ENCODE results near the gene ITGA2B. TPM values are rescaled to one million over a fixed set of nuclear protein-coding genes. Genes with fewer than 3 reads are reported as not detected.
"Not testable (repeated sequence)": the region's sequence is repeated elsewhere in the genome, so short reads cannot be mapped to it uniquely, and the experiment has no call there.

ITGA2B gene
- total RNA-seq, 1 donor from 2014 or later = 1.1 TPM

DNA sequence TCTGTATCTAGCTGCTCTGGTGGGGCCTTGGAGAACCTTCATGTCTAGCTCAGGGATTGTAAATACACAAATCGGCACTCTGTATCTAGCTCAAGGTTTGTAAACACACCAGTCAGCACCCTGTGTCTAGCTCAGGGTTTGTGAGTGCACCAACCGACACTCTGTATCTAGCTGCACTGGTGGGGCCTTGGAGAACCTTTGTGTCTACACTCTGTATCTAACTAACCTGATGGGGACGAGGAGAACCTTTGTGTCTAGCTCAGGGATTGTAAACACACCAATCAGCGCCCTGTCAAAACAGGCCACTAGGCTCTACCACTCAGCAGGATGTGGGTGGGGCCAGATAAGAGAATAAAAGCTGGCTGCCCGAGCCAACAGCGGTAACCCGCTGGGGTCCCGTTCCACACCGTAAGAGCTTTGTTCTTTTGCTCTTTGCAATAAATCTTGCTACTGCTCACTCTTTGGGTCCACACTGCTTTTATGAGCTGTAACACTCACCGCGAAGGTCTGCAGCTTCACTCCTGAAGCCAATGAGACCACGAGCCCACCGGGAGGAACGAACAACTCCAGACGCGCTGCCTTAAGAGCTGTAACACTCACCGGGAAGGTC lies 19.9 kb downstream of the ITGA2B start:
- not testable (repeated sequence) for DNase-seq (ENCODE audit: low spot score); ATAC-seq

DNA sequence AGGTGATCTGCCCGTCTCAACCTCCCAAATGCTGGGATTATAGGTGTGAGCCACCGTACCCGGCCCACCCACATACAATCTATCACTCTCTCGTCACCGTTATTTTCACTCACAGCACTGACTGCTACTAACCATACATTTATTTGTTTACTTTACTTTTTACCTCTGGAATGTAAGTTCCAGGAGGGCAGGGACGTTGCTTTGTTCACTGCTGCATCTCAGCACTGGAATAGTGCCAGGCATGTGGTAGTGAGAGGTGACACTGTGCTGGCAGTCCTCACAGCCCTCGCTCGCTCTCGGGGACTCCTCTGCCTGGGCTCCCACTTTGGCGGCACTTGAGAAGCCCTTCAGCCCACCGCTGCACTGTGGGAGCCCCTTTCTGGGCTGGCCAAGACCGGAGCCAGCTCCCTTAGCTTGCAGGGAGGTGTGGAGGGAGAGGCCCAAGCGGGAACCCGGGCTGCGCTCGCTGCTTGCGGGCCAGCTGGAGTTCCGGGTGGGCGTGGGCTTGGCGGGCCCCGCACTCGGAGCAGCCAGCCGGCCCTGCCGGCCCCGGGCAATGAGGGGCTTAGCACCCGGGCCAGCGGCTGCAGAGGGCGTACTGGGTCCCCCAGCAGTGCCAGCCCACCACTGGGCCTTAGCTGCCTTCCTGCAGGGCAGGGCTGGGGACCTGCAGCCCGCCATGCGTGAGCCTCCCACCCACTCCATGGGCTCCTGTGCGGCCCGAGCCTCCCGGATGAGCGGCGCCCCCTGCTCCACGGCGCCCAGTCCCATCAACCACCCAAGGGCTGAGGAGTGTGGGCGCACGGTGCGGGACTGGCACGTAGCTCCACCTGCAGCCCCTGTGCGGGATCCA lies 20.8 kb downstream of the ITGA2B start:
- not testable (repeated sequence) for DNase-seq (ENCODE audit: low spot score); ATAC-seq

DNA sequence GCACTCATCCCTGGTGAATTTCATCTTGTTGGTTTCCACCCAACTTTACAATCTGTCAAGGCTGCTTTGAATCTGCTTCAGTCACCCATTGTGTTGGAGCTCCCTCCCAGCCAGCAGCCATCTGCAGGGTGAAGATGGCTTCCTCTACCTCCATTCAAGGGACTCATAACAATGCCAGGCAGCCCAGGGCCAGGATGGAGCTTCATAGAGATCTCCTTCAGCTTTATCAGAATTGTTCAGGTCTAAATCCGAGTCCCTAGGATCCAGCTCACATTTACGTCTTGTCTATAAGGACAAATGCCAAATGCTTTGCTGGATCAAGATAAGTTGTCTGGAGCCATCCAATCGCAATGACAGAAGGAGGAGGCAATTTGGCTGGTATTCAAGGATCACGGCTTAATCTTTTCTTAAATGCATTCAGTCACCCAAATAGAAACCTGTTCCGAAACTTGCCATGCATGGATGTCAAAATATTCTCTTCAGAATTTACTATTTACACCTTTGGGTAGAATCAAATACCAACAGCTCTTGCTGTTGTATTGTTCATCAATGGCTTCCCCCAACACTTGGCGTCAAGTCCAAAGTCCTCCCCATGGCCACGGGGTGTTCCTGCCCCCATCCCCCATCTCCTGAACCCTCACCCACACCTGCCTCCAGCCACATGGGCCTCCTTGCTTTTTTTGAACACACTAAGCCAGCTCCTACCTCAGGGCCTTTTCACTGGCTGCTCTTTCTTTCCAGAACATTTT lies 22.0 kb downstream of the ITGA2B start:
- ATAC-seq (no peak), DNase-seq (ENCODE audit: low spot score) (no peak)

DNA sequence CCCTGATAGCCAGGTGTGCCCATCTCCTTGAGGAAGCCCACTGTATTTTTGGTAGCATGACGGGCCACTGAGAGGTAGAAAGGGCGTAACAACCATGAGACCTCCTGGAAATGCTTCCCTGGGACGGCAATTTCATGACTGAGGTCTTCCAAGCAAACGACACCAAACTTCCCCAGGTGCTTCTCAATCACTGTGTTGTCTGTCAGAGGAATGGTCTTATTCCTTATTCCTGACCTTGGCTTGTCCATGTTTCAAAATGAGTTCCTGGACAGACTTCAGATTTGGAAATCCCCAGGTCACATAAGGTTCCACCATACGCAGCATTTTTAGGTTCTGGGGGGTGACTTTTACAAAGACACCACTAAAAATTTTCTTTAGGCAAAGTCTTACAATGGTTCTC lies 24.4 kb downstream of the ITGA2B start:
- ATAC-seq = not testable (repeated sequence)

DNA sequence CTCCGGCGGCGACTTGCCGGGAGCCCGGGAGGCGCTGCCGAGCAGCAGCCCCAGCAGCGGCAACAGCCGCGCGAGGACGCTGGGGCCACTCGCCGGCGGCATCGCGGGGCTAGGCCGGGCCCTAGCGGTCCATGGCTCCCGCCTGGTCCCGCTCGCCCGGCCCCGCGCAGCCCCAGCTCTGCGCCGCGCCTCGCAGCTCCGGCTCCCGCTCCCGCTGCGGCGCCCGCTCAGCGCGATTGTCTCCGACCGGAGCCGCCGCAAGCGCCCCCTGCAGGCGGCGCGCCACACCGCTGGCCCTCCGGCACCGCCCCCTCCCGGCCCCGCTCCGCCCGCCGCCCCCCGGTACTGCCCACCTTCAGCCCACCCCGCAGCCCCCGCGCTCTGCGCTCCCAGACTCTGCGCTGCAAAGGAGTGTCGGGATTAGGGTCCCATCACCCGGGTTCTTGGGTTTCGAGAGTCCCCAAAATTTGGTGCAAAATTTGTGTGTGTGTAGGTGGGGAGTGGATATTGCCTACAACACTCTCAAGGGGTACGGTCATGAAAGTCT lies 25.8 kb downstream of the ITGA2B start, which contains the start of gene FAM171A2:
Gene FAM171A2 (minus strand): TSS at position 241 of the 547 bp plus-strand sequence. CDS start 139 bp downstream, at position 102.
- peak; percentile 96 for ATAC-seq

More for the DNA sequence above, 24.4 kb downstream of the ITGA2B start:
- DNase-seq (ENCODE audit: low spot score) = not testable (repeated sequence)

DNA sequence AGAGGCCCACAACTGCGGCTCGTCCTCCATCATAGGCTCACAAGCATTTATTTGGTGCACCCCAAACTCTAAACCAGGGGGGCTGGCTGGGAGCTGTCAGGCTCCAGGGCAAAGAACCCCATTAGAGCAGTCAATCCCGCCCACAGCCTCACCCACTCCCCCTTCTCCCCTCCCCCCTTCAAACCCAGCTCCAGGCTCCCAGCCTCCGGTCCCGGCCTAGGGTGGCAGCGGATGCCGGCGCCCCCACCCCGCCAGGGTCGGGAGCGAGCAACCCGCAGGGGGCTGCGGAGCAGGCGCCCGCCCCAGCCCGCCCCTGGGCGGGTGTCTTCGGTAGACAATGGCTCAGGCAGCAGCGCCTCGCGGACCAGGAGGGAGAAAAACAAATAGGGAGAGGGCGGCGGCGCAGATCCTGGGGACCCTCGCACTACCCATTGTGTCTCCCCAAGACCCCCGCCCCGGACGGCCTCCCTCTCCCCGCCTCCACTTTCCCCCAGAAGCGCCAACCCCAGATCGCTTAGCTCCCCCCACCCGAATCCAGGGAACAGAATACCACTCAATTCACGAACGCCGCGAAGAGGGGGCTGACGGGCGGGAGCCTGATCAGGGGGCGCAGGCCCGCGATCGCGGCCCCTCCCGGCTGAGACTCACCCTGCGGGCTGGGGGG lies 26.4 kb downstream of the ITGA2B start:
- no peak for DNase-seq (ENCODE audit: low spot score)
- ATAC-seq = peak; percentile 42

More for the DNA sequence above, 25.8 kb downstream of the ITGA2B start, which contains the start of gene FAM171A2:
- no peak for DNase-seq (ENCODE audit: low spot score)

DNA sequence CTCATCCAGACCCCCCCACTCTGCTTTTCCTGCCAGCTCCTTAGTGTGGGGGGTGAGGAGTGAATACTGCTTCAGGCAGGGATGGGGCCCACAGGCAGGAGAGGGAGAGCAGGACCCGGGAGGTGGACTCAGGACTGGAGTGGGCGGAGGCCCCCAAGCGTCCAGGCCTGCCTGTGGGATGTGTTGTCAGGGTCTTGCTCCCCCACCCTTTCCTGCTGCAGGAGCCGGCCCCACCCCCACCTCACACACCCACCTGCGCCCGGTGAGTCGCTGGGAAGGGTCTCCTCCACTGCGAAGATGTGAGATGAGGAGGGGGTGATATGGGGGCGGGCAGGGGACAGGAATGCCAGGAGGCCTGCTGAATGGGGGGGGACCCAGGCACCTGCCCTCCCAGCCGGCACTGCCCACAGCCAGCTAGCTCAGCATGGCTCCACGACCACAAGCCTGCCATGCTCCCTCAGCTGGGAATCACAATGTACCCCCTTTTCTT lies 26.9 kb downstream of the ITGA2B start:
- no peak for DNase-seq (ENCODE audit: low spot score)
- ATAC-seq = no peak

DNA sequence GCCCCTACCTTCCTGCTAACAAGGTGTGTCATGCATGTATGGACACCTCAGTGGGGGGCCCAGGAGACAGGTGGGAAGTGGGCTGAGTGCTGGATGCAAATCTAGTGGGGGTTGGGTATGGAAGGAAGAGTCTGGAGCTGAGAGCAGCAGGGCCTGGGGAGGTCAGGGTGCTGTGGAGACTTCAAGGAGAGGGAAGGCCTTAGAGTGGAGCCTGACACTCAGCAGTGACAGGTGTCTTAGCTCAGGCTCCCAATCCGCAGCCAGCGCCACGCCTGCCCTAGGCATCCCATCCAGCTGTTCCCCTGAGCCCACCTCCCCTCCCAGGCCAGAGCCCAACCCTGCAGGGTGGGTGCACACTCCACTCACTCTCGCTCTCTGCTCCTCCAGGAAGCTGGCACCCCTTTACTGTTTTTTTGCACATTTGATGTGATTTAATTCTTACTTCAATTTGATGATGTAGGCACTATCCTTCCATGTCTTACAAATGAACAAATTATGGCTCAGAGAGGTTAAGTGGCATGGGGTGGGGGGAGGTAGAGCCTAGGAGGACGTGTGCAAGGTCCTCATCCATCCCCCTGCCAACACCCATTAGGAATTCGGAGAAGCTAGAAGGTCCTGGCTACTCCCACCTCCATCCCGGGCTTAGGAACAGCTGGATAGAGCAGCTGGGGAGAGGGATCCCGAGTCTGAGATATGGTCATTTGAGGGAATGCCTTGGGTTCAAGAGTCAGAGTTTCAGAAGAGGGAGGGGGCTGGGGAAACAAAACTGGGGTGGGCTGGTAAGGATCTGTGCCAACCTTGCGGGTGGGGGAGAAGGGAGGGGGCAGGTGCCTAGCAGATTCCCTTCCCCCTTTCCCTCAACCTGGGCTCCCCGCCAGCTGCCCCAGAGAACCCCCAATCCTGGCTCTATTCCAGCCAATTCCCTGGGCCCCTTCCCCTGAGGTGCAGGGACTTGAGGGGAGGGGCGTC lies 27.9 kb downstream of the ITGA2B start:
- DNase-seq (ENCODE audit: low spot score) = no peak
- no peak for ATAC-seq

DNA sequence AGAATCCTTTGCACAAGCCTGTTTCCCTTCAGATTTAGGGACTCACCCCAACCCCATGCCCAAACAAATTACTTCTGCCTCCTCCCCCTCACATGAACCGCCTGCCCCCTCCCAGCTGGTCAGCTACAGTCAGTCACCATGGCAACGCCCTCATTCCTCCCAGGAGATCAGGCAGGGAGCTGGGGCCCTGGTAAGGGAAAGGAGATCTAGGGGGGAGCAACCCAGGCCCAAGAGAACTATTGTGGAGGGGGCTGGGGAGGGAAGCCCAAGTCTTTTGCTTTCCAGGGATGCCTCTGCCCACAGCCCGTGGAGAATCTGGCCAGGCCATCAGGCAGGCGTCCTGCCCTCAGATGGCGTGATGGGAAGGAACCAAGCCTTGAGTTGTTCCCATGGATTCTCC lies 28.6 kb downstream of the ITGA2B start:
- no peak for DNase-seq (ENCODE audit: low spot score)
- no peak for ATAC-seq

DNA sequence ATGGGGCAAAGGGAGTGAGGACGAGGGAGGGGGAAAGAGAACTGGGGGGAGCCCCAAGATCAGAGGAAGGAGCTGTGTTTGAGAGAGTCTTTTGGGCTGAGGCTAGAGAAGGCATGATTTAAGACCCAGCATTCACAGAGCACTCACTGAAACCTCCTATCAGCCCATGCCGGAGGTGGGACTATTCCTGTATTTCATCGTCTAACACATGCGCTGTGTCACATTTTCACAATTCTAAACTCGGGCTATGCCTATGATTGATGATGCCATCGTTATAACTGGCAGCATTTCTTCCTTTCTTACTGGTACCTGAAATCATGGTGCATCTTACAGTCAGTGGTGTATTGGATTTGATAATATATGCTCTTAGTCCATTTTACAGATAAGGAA lies 29.3 kb downstream of the ITGA2B start:
- DNase-seq (ENCODE audit: low spot score) = no peak

DNA sequence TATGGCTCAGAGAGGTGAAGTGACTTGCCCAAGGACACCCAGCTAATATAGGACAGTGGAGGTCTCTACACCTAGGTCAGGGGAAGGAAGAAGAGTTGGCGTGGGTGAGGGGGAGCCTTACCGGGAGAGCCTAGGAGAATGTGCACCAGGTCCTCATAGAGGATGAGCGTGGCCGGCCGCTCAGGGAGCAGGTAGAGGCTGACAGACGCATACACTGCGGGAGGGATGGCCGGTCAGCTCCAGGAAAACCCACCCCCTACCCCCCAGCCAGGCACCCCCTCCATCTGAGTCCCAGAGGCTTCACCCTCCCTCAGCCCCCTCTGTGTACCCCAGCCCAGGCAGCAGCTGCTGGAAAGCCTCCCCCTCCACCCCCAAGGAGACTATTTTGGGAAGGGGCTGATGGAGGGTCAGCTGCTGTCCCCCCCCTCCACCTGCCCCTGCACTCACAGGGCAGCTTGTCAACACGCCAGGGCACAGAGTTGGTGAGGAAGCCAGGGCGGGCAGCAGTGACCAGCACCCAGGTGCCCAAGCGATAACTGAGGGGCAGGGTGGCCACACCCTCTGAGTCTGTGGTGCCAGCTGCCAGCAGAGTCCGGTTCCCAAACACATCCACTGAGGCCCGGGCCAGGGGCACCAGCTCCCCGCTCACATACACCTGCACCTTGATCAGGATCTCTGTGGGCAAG lies 29.8 kb downstream of the ITGA2B start:
- DNase-seq (ENCODE audit: low spot score) (no peak), ATAC-seq (no peak)

More for the DNA sequence above, 29.3 kb downstream of the ITGA2B start:
- ATAC-seq = no peak

DNA sequence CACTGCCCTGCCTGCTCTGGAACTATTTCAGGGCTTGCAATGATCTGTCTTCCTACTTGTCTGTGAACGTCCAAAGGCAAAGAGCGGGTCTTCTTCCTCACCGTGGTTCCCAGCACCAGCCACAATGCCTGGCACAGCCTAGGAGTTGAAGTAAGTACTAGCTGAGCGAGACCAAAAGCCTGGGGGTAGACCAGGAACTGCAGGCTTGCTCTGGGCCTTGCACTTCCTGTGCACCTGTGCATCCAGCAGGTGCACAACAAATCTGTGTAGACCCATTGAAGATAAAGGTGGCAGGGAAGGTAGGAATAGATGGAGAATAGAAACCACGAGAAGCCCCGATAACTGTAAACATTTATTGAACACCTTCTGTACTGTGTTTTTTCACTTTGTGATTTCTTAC lies 30.4 kb downstream of the ITGA2B start:
- ATAC-seq (no peak), DNase-seq (ENCODE audit: low spot score) (no peak)

DNA sequence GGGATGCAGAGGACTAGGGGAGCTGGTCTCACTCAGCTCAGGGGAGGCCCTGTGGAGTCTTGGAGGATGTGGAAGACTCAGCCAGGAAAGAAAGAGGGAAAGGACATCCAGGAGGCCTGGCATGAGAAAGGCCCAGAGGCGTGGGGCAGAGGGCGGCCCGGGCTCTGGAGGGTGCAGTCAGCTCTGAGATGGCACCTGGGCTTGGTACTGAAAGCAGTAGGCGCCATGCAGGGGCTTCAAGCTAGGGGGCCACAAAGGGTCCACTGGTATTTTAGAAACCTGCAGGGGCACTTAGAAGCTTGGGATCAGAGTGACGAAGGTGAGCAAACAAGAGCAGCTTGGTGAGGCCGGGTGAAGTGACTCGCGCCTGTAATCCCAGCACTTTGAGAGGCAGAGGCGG lies 31.4 kb downstream of the ITGA2B start:
- ATAC-seq = no peak
- no peak for DNase-seq (ENCODE audit: low spot score)

DNA sequence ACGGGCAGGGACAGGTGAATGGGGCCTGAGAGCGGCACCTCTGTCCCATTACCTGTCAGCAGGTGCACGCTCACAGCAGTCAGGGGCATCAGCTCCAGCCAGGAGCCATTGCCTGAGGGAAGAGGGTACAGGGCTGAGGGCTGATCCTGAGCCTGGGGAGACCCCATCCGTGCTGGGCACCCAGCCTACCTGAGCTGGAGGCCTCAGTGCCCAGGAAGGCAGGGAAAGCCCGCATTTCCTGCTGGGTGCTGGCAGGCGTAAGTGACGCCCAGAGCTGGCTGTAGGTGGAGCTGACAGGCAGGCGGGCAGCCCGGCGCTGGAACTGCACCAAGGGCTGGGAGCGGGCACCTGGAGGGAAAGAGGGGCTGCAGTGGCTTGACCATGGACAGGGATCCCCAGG lies 33.2 kb downstream of the ITGA2B start:
- DNase-seq (ENCODE audit: low spot score) (no peak), ATAC-seq (no peak)

DNA sequence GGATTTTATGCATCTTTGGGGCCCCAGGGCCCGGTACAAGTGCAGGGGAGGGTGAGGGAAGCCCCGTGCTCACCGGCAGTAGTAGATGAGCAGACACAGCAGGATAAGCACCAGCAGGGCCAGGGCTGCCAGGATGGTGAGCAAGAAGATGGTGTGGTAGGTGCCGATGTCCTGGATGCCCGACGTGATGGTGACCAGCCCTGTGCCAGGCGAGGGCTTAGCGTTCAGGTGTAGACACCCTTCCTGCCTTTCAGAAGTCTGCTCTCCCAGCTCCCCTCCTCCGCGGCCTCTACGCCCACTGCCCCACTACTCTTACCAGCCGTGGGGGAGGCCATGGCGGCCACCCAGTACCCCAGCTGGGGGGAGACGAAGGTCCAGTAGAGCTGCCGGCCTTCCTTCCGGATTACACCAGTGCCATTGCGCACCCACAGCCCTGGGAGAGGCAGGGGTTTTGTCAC lies 33.8 kb downstream of the ITGA2B start:
- DNase-seq (ENCODE audit: low spot score) = no peak
- ATAC-seq = no peak

DNA sequence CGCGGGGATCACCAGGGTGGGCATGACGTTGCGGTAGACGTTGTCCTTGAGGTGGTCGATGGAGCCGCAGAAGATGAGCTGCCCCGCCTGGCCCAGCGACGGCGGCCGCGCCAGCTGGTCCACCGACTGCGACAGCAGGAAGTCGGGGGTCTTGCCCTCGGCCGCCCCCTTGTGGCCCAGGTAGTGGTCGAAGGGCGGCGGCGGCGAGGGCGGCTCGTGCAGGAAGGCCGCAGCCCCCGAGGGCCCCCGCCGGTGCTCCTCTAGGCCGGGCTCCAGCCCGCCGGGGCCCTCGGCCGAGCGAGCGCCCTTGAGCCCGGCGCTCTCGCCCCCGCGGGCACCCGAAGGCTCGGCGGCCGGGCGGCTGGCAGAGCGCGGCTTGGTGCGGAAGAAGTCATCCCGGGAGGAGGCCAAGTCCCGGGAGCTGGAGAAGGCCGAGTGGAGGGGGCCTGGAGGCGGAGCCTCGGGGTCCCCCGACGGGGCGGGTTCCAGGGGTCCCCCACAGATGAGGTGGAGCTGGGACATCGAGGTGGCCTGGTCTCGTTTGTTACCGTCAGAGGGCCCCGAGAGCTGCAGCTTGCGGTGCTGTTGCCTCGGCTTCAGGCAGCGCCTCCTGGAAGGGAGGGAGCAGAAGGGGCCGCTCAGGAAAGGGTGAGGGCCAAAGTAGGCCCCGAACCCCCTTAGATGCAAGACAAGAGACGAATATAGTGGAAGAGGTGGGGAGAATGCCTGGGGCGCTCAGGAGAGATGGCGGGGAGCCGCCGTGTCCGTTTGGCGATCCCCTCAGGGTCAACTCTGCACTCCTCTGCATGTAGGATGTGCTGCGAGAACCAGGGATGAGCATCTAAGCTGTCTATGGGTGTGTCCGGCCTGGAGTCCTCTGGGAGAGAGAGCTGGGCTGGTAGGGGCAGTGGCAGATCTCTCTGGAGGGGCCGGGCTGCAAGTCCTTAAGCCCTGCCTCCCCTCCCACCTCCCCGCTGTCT lies 34.6 kb downstream of the ITGA2B start:
- no peak for DNase-seq (ENCODE audit: low spot score)
- no peak for ATAC-seq

DNA sequence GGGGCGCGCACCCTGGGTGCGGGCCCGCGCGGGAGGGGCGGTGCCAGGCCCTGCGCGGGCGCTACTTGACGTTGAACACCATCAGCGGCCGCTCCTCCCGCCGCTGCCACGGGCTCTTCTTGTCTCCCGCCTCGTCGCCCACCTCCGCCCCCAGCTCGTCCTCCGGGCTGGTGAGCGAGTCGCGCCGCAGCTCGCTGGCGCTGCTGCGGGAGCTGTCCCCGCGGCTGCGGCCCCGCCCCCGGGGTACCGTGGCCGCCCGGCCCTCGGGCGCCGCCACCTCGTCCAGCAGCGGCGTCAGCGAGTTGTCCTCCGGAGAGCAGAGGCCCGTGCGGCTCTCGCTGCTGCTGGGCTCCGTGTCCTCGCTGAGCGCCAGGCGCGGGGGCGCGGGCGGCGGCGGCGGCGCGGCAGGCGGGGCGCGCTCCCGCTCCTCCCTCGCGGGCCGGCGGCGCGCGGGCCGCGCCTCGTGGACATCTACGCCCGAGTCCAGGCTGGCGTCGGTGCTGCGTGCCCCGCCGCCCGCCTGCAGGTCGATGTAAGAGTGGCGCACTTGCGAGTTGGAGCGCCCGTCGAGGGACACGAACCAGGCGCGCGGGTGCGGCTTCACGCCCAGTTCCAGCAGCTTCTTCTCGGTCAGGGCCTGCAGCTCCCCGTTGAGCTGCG lies 35.6 kb downstream of the ITGA2B start:
- ATAC-seq (peak; percentile 58), DNase-seq (ENCODE audit: low spot score) (no peak)
